ENCODE measurements around the gene SNAP25. TPM values are rescaled to one million over a fixed set of nuclear protein-coding genes. Genes with fewer than 3 reads are reported as not detected.

SNAP25 gene
- total and polyA plus RNA-seq, 9 of the 15 experiments (the other 6 are each of a cell fraction or from before 2014, with no cell fraction given): 0.07 TPM; not detected in 8

GRCh38 chr20:10316582-10316981 is 98.0 kb downstream of the SNAP25 start:
- no TSS peak for BruUV-seq (replicated peaks)
- intact Hi-C loops (cut with micrococcal nuclease) (loop anchor here (2.0 to 10.0 kb wide), 4 partner anchors 111 to 1226 kb away; no protein-coding TSS in a partner anchor), in situ Hi-C loops (cut with MboI) (no loop called here)
- H3K9me1 ChIP-seq (ENCODE audit: control insufficient read depth, insufficient read depth, low read length): no peaks in the 10 kb centered on the region
- ChIA-PET CTCF (ENCODE audit: low intra/inter-chr PET ratio) (no interaction called here), POLR2A (no interaction called here)
- WGBS (ENCODE audit: insufficient coverage, low coverage, missing lambda C conversion rate): 0% methylated on average over 2 of the region's 2 CpGs
- H3K36me3 ChIP-seq (ENCODE audit: control insufficient read depth, insufficient read depth, low read length): no peaks in the 10 kb centered on the region
- H3K79me2 ChIP-seq (ENCODE audit: control insufficient read depth, insufficient read depth, low read length): no peaks in the 10 kb centered on the region
- no peaks in the 10 kb centered on the region for H4K20me1 ChIP-seq (replicated peaks; ENCODE audit: control insufficient read depth, insufficient read depth, low read length)
- no peak overlapping the region for H3K27ac ChIP-seq (ENCODE audit: extremely low read depth, low read depth, low read length)
- no peaks in the 10 kb centered on the region for H3K4me1 ChIP-seq (replicated peaks in 1 of 2; ENCODE audit: control insufficient read depth in 2 of 2, insufficient read depth in 2 of 2, low read length in 2 of 2)
- ATAC-seq: peak; percentile 65
- H3K9ac ChIP-seq (ENCODE audit: insufficient read depth in 1 of 2, low read depth in 2 of 2, low read length in 2 of 2): no peak overlapping the region
- FAIRE-seq: no peak
- H3K9me3 ChIP-seq (replicated peaks; ENCODE audit: control insufficient read depth, insufficient read depth, low read depth, low read length): no peaks in the 10 kb centered on the region
- no peaks in the 10 kb centered on the region for H3K27me3 ChIP-seq (ENCODE audit: control insufficient read depth in 2 of 2, insufficient read depth in 2 of 2, low read length in 2 of 2)
- H3K4me2 ChIP-seq (ENCODE audit: insufficient read depth, low read length): no peak overlapping the region
- H3K4me3 ChIP-seq: no peak overlapping the region
- DNase-seq (ENCODE audit: extremely low read depth in 1 of 4, low spot score in 3 of 4): peak; percentile 7 to 42 (median 8)
- no peak overlapping the region for H2AFZ ChIP-seq (ENCODE audit: low read depth, low read length)
- no peak for TF ChIP-seq RERE (CRISPR knock-in tag; IDR thresholded peaks at IDR 0.05; ENCODE audit: borderline replicate concordance)
- TF ChIP-seq NEUROD1 (IDR thresholded peaks at IDR 0.05; ENCODE audit: borderline replicate concordance, low read depth, low read length, partially characterized antibody): no peak
- TF ChIP-seq MCM3 (IDR thresholded peaks at IDR 0.05): no peak
- no peak for TF ChIP-seq ZEB2 (IDR thresholded peaks at IDR 0.05)
- TF ChIP-seq ZBTB26 (CRISPR knock-in tag; IDR thresholded peaks at IDR 0.05): no peak
- TF ChIP-seq RAD21 (CRISPR knock-in tag; conservative IDR thresholded peaks at IDR 0.05 in 1 of 2, IDR thresholded peaks at IDR 0.05 in 1 of 2): peak; percentile 45 to 72
- peak; percentile 26; the same call in 1 of the 2 replicates for TF ChIP-seq SMC3 (conservative IDR thresholded peaks at IDR 0.05; ENCODE audit: insufficient read depth, low read depth, low read length)
- no peak for TF ChIP-seq ZNF57 (CRISPR knock-in tag; IDR thresholded peaks at IDR 0.05)
- TF ChIP-seq PHB (CRISPR knock-in tag; IDR thresholded peaks at IDR 0.05): no peak
- no peak for TF ChIP-seq TAF7 (tag; IDR thresholded peaks at IDR 0.05)
- 0 out of 2 replicates have a peak, but pooled peaks have one; percentile 14 for TF ChIP-seq DEAF1 (CRISPR knock-in tag; IDR thresholded peaks at IDR 0.05)
- TF ChIP-seq GABPA (tag; conservative IDR thresholded peaks at IDR 0.05; ENCODE audit: low read depth): no peak
- no peak for TF ChIP-seq EP400 (IDR thresholded peaks at IDR 0.05)
- no peak for TF ChIP-seq EZH2 (IDR thresholded peaks at IDR 0.05; ENCODE audit: borderline replicate concordance, low read depth, low read length)
